ENCODE results near the gene LUZP1. TPM values are rescaled to one million over a fixed set of nuclear protein-coding genes. Genes with fewer than 3 reads are reported as not detected.

Gene LUZP1
- total and polyA plus RNA-seq, 10 of the 15 experiments (the other 5 are each of a cell fraction or from before 2014, with no cell fraction given): 11.3 to 28.2 (median 17.3) TPM

DNA sequence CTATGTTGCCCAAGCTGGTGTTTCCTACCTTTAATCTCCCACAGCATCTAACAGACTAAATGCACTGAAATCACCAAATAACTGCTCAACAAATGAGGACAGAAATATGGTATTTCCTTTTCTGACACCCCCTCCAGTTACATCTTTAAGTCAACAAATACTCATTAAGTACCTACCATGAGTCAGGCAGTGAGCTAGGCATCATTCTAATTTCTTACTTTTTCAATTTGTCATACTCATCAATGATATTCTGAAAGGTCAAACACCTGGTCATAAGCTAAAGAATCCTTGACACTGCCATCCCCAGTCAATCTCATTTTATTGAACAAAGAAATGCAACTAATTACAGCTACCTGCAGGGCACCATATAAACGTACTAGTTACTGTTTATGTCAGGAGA, 36.6 kb downstream of the LUZP1 start:
- TF ChIP-seq CREB1 (IDR thresholded peaks at IDR 0.05; ENCODE audit: low read depth) (no peak), SIN3A (IDR thresholded peaks at IDR 0.05; ENCODE audit: low read depth, low read length) (no peak), ESRRA (IDR thresholded peaks at IDR 0.05; ENCODE audit: low read length) (no peak), CEBPB (IDR thresholded peaks at IDR 0.05; ENCODE audit: borderline replicate concordance in 1 of 2, low read depth in 2 of 2, low read length in 2 of 2) (no peak), TARDBP (IDR thresholded peaks at IDR 0.05; ENCODE audit: borderline replicate concordance) (no peak), MYC (IDR thresholded peaks at IDR 0.05; ENCODE audit: insufficient read depth, insufficient read length, insufficient replicate concordance, low read length, severe bottlenecking) (no peak), ATF3 (IDR thresholded peaks at IDR 0.05; ENCODE audit: borderline replicate concordance, extremely low read depth, low read depth, low read length) (no peak)
- TF ChIP-seq, protein P1, sequence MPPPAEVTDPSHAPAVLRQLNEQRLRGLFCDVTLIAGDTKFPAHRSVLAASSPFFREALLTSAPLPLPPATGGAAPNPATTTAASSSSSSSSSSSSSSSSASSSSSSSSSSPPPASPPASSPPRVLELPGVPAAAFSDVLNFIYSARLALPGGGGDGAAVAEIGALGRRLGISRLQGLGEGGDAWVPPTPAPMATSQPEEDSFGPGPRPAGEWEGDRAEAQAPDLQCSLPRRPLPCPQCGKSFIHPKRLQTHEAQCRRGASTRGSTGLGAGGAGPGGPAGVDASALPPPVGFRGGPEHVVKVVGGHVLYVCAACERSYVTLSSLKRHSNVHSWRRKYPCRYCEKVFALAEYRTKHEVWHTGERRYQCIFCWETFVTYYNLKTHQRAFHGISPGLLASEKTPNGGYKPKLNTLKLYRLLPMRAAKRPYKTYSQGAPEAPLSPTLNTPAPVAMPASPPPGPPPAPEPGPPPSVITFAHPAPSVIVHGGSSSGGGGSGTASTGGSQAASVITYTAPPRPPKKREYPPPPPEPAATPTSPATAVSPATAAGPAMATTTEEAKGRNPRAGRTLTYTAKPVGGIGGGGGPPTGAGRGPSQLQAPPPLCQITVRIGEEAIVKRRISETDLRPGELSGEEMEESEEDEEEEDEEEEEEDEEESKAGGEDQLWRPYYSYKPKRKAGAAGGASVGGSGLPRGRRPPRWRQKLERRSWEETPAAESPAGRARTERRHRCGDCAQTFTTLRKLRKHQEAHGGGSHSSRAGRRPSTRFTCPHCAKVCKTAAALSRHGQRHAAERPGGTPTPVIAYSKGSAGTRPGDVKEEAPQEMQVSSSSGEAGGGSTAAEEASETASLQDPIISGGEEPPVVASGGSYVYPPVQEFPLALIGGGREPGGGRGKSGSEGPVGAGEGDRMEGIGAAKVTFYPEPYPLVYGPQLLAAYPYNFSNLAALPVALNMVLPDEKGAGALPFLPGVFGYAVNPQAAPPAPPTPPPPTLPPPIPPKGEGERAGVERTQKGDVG (CRISPR knock-in tag; IDR thresholded peaks at IDR 0.05): no peak
- H3K9ac ChIP-seq (ENCODE audit: control insufficient read depth, insufficient read depth, low read length): no peak overlapping the region
- POLR2A ChIA-PET: interaction anchor here (0.6 to 1.3 kb wide), 3 partner anchors 9 to 17 kb away, joined by 3 read pairs; no protein-coding TSS in a partner anchor
- BruUV-seq (replicated peaks): no TSS peak
- H3K27me3 ChIP-seq (replicated peaks in 1 of 2; ENCODE audit: control insufficient read depth in 2 of 2, insufficient read depth in 2 of 2, low read length in 1 of 2): no peaks in the 10 kb centered on the region
- H3K27ac ChIP-seq (ENCODE audit: control insufficient read depth, insufficient read depth): no peak overlapping the region
- 0% methylated on average over 1 of the region's 1 CpG for WGBS (ENCODE audit: insufficient coverage, insufficient replicate concordance, low lambda C conversion rate, missing lambda C conversion rate)
- no peaks in the 10 kb centered on the region for H3K4me1 ChIP-seq (ENCODE audit: control insufficient read depth, insufficient read depth, low read length)
- H3K4me3 ChIP-seq: no peak overlapping the region
- in situ Hi-C loops (cut with MboI): no loop called here
- H3K36me3 ChIP-seq (ENCODE audit: control insufficient read depth in 2 of 2, insufficient read depth in 2 of 2, low read length in 1 of 2): no peaks in the 10 kb centered on the region
- no peaks in the 10 kb centered on the region for H3K9me3 ChIP-seq (replicated peaks; ENCODE audit: control insufficient read depth, insufficient read depth, low read length)
- H3K79me2 ChIP-seq (ENCODE audit: control insufficient read depth, insufficient read depth, low read length): peaks cover 2% of the 10 kb centered on the region; the same call in 1 of the 2 replicates
- no peak for FAIRE-seq
- no peak overlapping the region for H3K4me2 ChIP-seq (ENCODE audit: control insufficient read depth, insufficient read depth)
- intact Hi-C loops (cut with micrococcal nuclease; ENCODE audit: unreplicated experiment): no loop called here
- DNase-seq (ENCODE audit: low read depth, low spot score): no peak
- no peak for ATAC-seq
- no peaks in the 10 kb centered on the region for H4K20me1 ChIP-seq (ENCODE audit: control insufficient read depth, insufficient read depth)
- H2AFZ ChIP-seq (ENCODE audit: control insufficient read depth, low read depth, low read length): no peak overlapping the region
- RAD21 ChIA-PET (ENCODE audit: unreplicated experiment): interaction anchor here (0.9 to 1.8 kb wide), 4 partner anchors 21 to 102 kb away, joined by 3 to 8 read pairs (median 4); no protein-coding TSS in a partner anchor
- CTCF ChIA-PET: interaction anchor here (0.9 to 1.2 kb wide), 4 partner anchors 11 to 53 kb away, joined by 3 to 5 read pairs (median 3); no protein-coding TSS in a partner anchor
- SMC1A ChIA-PET (ENCODE audit: uncharacterized antibody, unreplicated experiment): interaction anchor here (1.0 to 2.9 kb wide), 11 partner anchors 9 to 52 kb away, joined by 3 to 12 read pairs (median 5); no protein-coding TSS in a partner anchor

All from GM12878 (cell line).